Activated gamma-delta T cell (primary cell): ENCODE results near the gene BARX1.
"Not testable (repeated sequence)": the region's sequence is repeated elsewhere in the genome, so short reads cannot be mapped to it uniquely, and the experiment has no call there.

Experiments used
- DNase-seq: peaks from one replicate; lab custom pipeline; 2025; lab: John Stamatoyannopoulos, UW

The BARX1 gene

GRCh38 chr9:93965830-93966577, 10.8 kb upstream of the BARX1 start:
- DNase-seq = no peak

GRCh38 chr9:93964685-93965084, 9.5 kb upstream of the BARX1 start:
- DNase-seq = no peak

- no peak for DNase-seq
These were observed 8.8 kb upstream of the BARX1 start for GRCh38 chr9:93963969-93964368.

- not testable (repeated sequence) for DNase-seq
These were observed 8.3 kb upstream of the BARX1 start for GRCh38 chr9:93963489-93963888.

- DNase-seq = no peak
These were observed 7.6 kb upstream of the BARX1 start for GRCh38 chr9:93962561-93963440.

- DNase-seq = no peak
These were observed 6.9 kb upstream of the BARX1 start for GRCh38 chr9:93962017-93962416.

- no peak for DNase-seq
These were observed 6.1 kb upstream of the BARX1 start for GRCh38 chr9:93960971-93961841.

- DNase-seq = no peak
These were observed 5.2 kb upstream of the BARX1 start for GRCh38 chr9:93960221-93960970.

- DNase-seq = no peak
These were observed 4.6 kb upstream of the BARX1 start for GRCh38 chr9:93959739-93960154.

- no peak for DNase-seq
These were observed 3.9 kb upstream of the BARX1 start for GRCh38 chr9:93958819-93959682.

- no peak for DNase-seq
These were observed 3.1 kb upstream of the BARX1 start for GRCh38 chr9:93958121-93958818.

- no peak for DNase-seq
These were observed 1.0 kb upstream of the BARX1 start for GRCh38 chr9:93955981-93956784.

- DNase-seq = no peak
These were observed 607 bp downstream of the BARX1 start for GRCh38 chr9:93954434-93955061.

GRCh38 chr9:93953496-93954433, 1.4 kb downstream of the BARX1 start:
- DNase-seq = no peak

GRCh38 chr9:93952784-93953495, 2.2 kb downstream of the BARX1 start:
- no peak for DNase-seq

GRCh38 chr9:93952119-93952783, 2.9 kb downstream of the BARX1 start:
- no peak for DNase-seq
